ENCODE data around the gene RPF1. TPM values are rescaled to one million over a fixed set of nuclear protein-coding genes. Genes with fewer than 3 reads are reported as not detected.

The RPF1 gene
- total RNA-seq, 1 donor from 2014 or later = 18.4 TPM

DNA sequence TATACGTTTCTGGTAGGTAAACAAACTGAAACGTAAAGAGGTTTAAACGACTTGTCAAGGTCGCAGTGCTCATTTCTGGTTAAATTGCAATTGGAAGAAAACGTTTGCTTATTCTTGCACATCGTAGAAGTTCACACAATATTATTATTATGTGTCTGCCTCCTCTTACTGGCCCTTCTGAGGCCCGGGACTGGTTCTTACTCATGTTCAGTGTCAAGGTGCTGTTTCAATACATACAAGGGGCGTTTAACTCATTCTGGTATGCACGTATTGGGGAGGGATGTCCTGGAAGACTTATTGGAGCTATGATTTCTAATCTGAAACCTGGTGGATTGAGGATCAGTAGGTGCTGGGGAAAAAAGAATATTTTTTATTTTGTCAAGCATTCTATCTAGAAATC, 932 bp downstream of the RPF1 start:
- no peak for DNase-seq (ENCODE audit: low spot score)
- H3K36me3 Mint-ChIP-seq (ENCODE audit: low read depth, unreplicated experiment) = peaks cover 6% of the 10 kb centered on the region
- H3K9me3 Mint-ChIP-seq (ENCODE audit: unreplicated experiment) = no peaks in the 10 kb centered on the region
- TF ChIP-seq, protein P1, sequence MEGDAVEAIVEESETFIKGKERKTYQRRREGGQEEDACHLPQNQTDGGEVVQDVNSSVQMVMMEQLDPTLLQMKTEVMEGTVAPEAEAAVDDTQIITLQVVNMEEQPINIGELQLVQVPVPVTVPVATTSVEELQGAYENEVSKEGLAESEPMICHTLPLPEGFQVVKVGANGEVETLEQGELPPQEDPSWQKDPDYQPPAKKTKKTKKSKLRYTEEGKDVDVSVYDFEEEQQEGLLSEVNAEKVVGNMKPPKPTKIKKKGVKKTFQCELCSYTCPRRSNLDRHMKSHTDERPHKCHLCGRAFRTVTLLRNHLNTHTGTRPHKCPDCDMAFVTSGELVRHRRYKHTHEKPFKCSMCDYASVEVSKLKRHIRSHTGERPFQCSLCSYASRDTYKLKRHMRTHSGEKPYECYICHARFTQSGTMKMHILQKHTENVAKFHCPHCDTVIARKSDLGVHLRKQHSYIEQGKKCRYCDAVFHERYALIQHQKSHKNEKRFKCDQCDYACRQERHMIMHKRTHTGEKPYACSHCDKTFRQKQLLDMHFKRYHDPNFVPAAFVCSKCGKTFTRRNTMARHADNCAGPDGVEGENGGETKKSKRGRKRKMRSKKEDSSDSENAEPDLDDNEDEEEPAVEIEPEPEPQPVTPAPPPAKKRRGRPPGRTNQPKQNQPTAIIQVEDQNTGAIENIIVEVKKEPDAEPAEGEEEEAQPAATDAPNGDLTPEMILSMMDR (IDR thresholded peaks at IDR 0.05; ENCODE audit: unreplicated experiment) = no peak
- peak overlapping the region; percentile 99 for H3K27ac Mint-ChIP-seq (ENCODE audit: unreplicated experiment)
- H3K4me3 Mint-ChIP-seq (ENCODE audit: unreplicated experiment) = peak overlapping the region; percentile 99
- H3K4me1 Mint-ChIP-seq (ENCODE audit: unreplicated experiment) = peaks cover 7% of the 10 kb centered on the region
- H3K27me3 Mint-ChIP-seq (ENCODE audit: unreplicated experiment) = peaks cover 5% of the 10 kb centered on the region

DNA sequence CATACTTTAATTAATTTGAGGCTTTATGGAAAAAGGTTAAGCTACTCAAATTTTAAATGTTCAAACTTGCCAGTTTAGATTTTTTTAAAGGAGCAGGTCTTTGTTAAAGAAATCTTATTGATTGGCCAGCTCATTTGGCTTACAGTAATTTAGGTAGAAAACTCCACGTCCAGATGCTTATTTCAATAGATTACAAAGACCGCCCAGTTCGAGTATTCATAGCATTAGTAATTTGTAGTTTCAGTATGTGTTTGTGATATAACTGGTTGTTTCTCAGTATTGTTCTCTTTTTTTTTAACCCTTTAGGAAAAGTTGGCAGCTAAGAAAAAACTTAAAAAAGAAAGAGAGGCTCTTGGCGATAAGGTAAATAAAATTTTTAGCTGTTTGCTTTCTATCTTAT, 1.6 kb downstream of the RPF1 start:
- DNase-seq (ENCODE audit: low spot score) = no peak
- Mint-ChIP-seq H3K9me3 (ENCODE audit: unreplicated experiment) (no peaks in the 10 kb centered on the region), H3K4me1 (ENCODE audit: unreplicated experiment) (peaks cover 7% of the 10 kb centered on the region), H3K27ac (ENCODE audit: unreplicated experiment) (no peak overlapping the region), H3K27me3 (ENCODE audit: unreplicated experiment) (peaks cover 5% of the 10 kb centered on the region), H3K4me3 (ENCODE audit: unreplicated experiment) (no peak overlapping the region), H3K36me3 (ENCODE audit: low read depth, unreplicated experiment) (peaks cover 7% of the 10 kb centered on the region)
- TF ChIP-seq, protein P1 (IDR thresholded peaks at IDR 0.05; ENCODE audit: unreplicated experiment) = no peak

GRCh38 chr1:84481317-84481716, 2.3 kb downstream of the RPF1 start:
- no peak overlapping the region for H3K4me3 Mint-ChIP-seq (ENCODE audit: unreplicated experiment)
- H3K4me1 Mint-ChIP-seq (ENCODE audit: unreplicated experiment) = peaks cover 7% of the 10 kb centered on the region
- H3K9me3 Mint-ChIP-seq (ENCODE audit: unreplicated experiment) = no peaks in the 10 kb centered on the region
- H3K27ac Mint-ChIP-seq (ENCODE audit: unreplicated experiment) = peak overlapping the region; percentile 67
- TF ChIP-seq, protein P1 (IDR thresholded peaks at IDR 0.05; ENCODE audit: unreplicated experiment) = no peak
- peaks cover 12% of the 10 kb centered on the region for H3K36me3 Mint-ChIP-seq (ENCODE audit: low read depth, unreplicated experiment)
- H3K27me3 Mint-ChIP-seq (ENCODE audit: unreplicated experiment) = peaks cover 5% of the 10 kb centered on the region
- DNase-seq (ENCODE audit: low spot score) = no peak

DNA sequence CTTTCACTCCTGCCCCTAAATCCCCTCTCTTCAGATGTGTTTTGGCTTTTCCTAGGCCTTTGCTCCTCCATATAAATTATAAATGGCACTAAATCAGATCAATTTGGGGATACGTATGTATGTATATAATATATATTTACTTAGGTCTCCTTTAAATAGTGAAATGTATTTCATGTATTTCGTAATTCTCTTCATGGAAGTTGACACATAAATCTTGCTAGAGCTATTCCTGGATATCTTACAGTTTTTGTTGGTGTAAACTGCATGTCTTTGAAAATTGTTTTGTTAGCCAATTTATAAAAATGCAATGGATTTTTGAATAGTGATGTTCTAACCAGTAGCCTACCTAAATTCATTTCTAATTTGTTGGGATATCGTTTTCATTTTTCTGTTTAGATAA, 9.0 kb downstream of the RPF1 start:
- H3K9me3 Mint-ChIP-seq (ENCODE audit: unreplicated experiment) = no peaks in the 10 kb centered on the region
- peaks cover 4% of the 10 kb centered on the region for H3K27me3 Mint-ChIP-seq (ENCODE audit: unreplicated experiment)
- H3K4me1 Mint-ChIP-seq (ENCODE audit: unreplicated experiment) = no peaks in the 10 kb centered on the region
- no peak overlapping the region for H3K4me3 Mint-ChIP-seq (ENCODE audit: unreplicated experiment)
- no peak for DNase-seq (ENCODE audit: low spot score)
- no peak overlapping the region for H3K27ac Mint-ChIP-seq (ENCODE audit: unreplicated experiment)
- H3K36me3 Mint-ChIP-seq (ENCODE audit: low read depth, unreplicated experiment) = peaks cover 14% of the 10 kb centered on the region
- TF ChIP-seq, protein P1 (IDR thresholded peaks at IDR 0.05; ENCODE audit: unreplicated experiment) = no peak

- TF ChIP-seq, protein P1 (IDR thresholded peaks at IDR 0.05; ENCODE audit: unreplicated experiment) = no peak
- Mint-ChIP-seq H3K27ac (ENCODE audit: unreplicated experiment) (no peak overlapping the region), H3K36me3 (ENCODE audit: low read depth, unreplicated experiment) (peaks cover 14% of the 10 kb centered on the region)
Observed at GRCh38 chr1:84489766-84490165, 10.7 kb downstream of the RPF1 start.

More at GRCh38 chr1:84489766-84490165, 10.7 kb downstream of the RPF1 start:
- Mint-ChIP-seq H3K4me3 (ENCODE audit: unreplicated experiment) (no peak overlapping the region), H3K27me3 (ENCODE audit: unreplicated experiment) (peaks cover 4% of the 10 kb centered on the region), H3K9me3 (ENCODE audit: unreplicated experiment) (no peaks in the 10 kb centered on the region), H3K4me1 (ENCODE audit: unreplicated experiment) (no peaks in the 10 kb centered on the region)
- no peak for DNase-seq (ENCODE audit: low spot score)
